Measurements from ENCODE around the gene P2RY1.

Gene P2RY1

DNA sequence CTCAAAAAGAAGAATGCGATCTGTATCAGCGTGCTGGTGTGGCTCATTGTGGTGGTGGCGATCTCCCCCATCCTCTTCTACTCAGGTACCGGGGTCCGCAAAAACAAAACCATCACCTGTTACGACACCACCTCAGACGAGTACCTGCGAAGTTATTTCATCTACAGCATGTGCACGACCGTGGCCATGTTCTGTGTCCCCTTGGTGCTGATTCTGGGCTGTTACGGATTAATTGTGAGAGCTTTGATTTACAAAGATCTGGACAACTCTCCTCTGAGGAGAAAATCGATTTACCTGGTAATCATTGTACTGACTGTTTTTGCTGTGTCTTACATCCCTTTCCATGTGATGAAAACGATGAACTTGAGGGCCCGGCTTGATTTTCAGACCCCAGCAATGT lies 1.3 kb downstream of the P2RY1 start:
- Histone ChIP-seq H3K9ac (ENCODE audit: low read depth, low read length) (no peak overlapping the region), H3K79me2 (ENCODE audit: insufficient read depth, low read length) (no peaks in the 10 kb centered on the region), H4K20me1 (ENCODE audit: insufficient read depth, low read length) (no peaks in the 10 kb centered on the region), H3K4me1 (ENCODE audit: insufficient read depth, low read length) (no peaks in the 10 kb centered on the region), H3K9me3 (ENCODE audit: insufficient read depth, low read length, severe bottlenecking) (no peaks in the 10 kb centered on the region), H2AFZ (ENCODE audit: low read depth, low read length) (no peak overlapping the region), H3K36me3 (ENCODE audit: insufficient read depth, low read length) (no peaks in the 10 kb centered on the region), H3K4me2 (ENCODE audit: insufficient read depth, low read length) (no peak overlapping the region), H3K4me3 (ENCODE audit: low read depth in 1 of 2, low read length in 2 of 2) (no peak overlapping the region), H3K27ac (ENCODE audit: low read length) (no peak overlapping the region), H3K27me3 (ENCODE audit: insufficient read depth, low read length, poor library complexity) (no peaks in the 10 kb centered on the region)
- TF ChIP-seq, protein P1, sequence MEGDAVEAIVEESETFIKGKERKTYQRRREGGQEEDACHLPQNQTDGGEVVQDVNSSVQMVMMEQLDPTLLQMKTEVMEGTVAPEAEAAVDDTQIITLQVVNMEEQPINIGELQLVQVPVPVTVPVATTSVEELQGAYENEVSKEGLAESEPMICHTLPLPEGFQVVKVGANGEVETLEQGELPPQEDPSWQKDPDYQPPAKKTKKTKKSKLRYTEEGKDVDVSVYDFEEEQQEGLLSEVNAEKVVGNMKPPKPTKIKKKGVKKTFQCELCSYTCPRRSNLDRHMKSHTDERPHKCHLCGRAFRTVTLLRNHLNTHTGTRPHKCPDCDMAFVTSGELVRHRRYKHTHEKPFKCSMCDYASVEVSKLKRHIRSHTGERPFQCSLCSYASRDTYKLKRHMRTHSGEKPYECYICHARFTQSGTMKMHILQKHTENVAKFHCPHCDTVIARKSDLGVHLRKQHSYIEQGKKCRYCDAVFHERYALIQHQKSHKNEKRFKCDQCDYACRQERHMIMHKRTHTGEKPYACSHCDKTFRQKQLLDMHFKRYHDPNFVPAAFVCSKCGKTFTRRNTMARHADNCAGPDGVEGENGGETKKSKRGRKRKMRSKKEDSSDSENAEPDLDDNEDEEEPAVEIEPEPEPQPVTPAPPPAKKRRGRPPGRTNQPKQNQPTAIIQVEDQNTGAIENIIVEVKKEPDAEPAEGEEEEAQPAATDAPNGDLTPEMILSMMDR (IDR thresholded peaks at IDR 0.05; ENCODE audit: borderline replicate concordance, extremely low read depth, low read length, poor library complexity, severe bottlenecking), result no peak
- no peak for TF ChIP-seq EZH2 (IDR thresholded peaks at IDR 0.05; ENCODE audit: borderline replicate concordance, low read depth, low read length, severe bottlenecking)
- ATAC-seq (ENCODE audit: insufficient read depth, low read depth) (no peak), DNase-seq (no peak)

DNA sequence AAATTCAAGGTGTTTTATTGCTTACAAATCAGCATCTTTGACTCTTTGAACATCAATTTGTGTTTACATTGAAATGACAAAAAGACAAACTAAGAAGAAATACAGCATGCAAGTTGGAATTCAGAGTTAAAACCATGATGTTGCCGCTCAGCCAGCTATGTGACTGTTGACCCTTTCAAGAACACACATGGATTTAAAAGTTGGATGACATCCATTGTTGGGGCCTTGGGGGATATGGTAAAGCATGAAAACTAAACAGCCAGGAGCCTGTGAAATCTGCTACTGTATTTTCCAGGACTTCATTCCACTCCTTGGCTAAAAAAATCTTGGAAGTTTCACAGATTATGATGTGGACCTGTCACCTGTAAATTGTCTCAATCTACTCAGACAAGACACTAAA lies 4.6 kb downstream of the P2RY1 start:
- Histone ChIP-seq H3K27ac (ENCODE audit: low read length) (no peak overlapping the region), H3K4me3 (ENCODE audit: low read depth in 1 of 2, low read length in 2 of 2) (no peak overlapping the region), H3K36me3 (ENCODE audit: insufficient read depth, low read length) (no peaks in the 10 kb centered on the region), H3K9ac (ENCODE audit: low read depth, low read length) (no peak overlapping the region), H3K9me3 (ENCODE audit: insufficient read depth, low read length, severe bottlenecking) (no peaks in the 10 kb centered on the region), H3K4me2 (ENCODE audit: insufficient read depth, low read length) (no peak overlapping the region), H3K4me1 (ENCODE audit: insufficient read depth, low read length) (no peaks in the 10 kb centered on the region), H2AFZ (ENCODE audit: low read depth, low read length) (no peak overlapping the region), H3K79me2 (ENCODE audit: insufficient read depth, low read length) (no peaks in the 10 kb centered on the region), H4K20me1 (ENCODE audit: insufficient read depth, low read length) (no peaks in the 10 kb centered on the region), H3K27me3 (ENCODE audit: insufficient read depth, low read length, poor library complexity) (no peaks in the 10 kb centered on the region)
- TF ChIP-seq, protein P1 (IDR thresholded peaks at IDR 0.05; ENCODE audit: borderline replicate concordance, extremely low read depth, low read length, poor library complexity, severe bottlenecking), result no peak
- no peak for TF ChIP-seq EZH2 (IDR thresholded peaks at IDR 0.05; ENCODE audit: borderline replicate concordance, low read depth, low read length, severe bottlenecking)
- no peak for ATAC-seq (ENCODE audit: insufficient read depth, low read depth)
- DNase-seq, result no peak

DNA sequence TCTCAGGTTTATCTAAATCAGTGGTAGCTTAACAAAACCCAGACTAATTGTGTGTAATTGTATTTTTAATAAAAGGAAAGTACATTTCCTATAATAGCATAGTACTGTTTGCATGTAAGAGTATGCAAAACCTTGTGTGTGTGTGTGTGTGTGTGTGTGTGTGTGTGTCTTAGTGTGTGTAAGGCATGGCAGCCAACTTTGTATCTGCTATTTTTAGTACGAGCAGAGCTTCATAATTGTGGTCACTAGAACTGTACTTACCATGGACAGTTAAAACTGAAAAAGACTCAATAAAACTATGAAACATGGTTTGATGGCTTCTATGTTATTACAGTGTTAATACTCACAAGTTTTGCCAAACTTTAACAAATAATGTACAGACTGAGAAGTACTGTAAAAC lies 6.2 kb downstream of the P2RY1 start:
- DNase-seq (no peak), ATAC-seq (ENCODE audit: insufficient read depth, low read depth) (no peak)
- Histone ChIP-seq H3K36me3 (ENCODE audit: insufficient read depth, low read length) (no peaks in the 10 kb centered on the region), H3K4me2 (ENCODE audit: insufficient read depth, low read length) (no peak overlapping the region), H3K9me3 (ENCODE audit: insufficient read depth, low read length, severe bottlenecking) (no peaks in the 10 kb centered on the region), H3K9ac (ENCODE audit: low read depth, low read length) (no peak overlapping the region), H3K4me1 (ENCODE audit: insufficient read depth, low read length) (no peaks in the 10 kb centered on the region), H3K4me3 (ENCODE audit: low read depth in 1 of 2, low read length in 2 of 2) (no peak overlapping the region), H2AFZ (ENCODE audit: low read depth, low read length) (no peak overlapping the region), H3K79me2 (ENCODE audit: insufficient read depth, low read length) (no peaks in the 10 kb centered on the region), H4K20me1 (ENCODE audit: insufficient read depth, low read length) (no peaks in the 10 kb centered on the region), H3K27me3 (ENCODE audit: insufficient read depth, low read length, poor library complexity) (no peaks in the 10 kb centered on the region), H3K27ac (ENCODE audit: low read length) (no peak overlapping the region)
- TF ChIP-seq EZH2 (IDR thresholded peaks at IDR 0.05; ENCODE audit: borderline replicate concordance, low read depth, low read length, severe bottlenecking), result no peak
- TF ChIP-seq, protein P1 (IDR thresholded peaks at IDR 0.05; ENCODE audit: borderline replicate concordance, extremely low read depth, low read length, poor library complexity, severe bottlenecking), result no peak

DNA sequence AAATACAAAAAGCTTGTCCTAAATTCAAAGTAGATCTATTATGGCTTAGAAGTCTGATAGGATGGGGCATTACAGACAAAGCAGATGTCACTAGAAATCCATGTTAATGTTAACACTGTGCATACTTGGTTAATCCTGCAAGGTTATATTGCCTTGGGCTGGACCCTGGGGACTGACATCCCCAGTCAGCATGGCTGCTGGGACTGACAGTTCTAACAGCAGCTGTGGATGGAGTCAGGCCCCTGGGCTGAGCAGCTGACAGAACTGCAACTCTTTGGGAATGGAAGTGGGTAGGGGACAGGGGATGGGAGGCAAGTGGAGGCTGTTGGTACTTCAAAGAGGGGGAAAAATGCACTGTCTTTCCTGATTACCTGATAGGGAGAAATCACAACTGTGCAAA lies 7.5 kb downstream of the P2RY1 start:
- ATAC-seq (ENCODE audit: insufficient read depth, low read depth) (no peak), DNase-seq (no peak)

More for the DNA sequence above, 7.5 kb downstream of the P2RY1 start:
- Histone ChIP-seq H4K20me1 (ENCODE audit: insufficient read depth, low read length) (no peaks in the 10 kb centered on the region), H3K9ac (ENCODE audit: low read depth, low read length) (no peak overlapping the region), H3K36me3 (ENCODE audit: insufficient read depth, low read length) (no peaks in the 10 kb centered on the region), H3K4me1 (ENCODE audit: insufficient read depth, low read length) (no peaks in the 10 kb centered on the region), H2AFZ (ENCODE audit: low read depth, low read length) (no peak overlapping the region), H3K4me2 (ENCODE audit: insufficient read depth, low read length) (no peak overlapping the region), H3K9me3 (ENCODE audit: insufficient read depth, low read length, severe bottlenecking) (no peaks in the 10 kb centered on the region), H3K27me3 (ENCODE audit: insufficient read depth, low read length, poor library complexity) (no peaks in the 10 kb centered on the region), H3K4me3 (ENCODE audit: low read depth in 1 of 2, low read length in 2 of 2) (no peak overlapping the region), H3K27ac (ENCODE audit: low read length) (no peak overlapping the region), H3K79me2 (ENCODE audit: insufficient read depth, low read length) (no peaks in the 10 kb centered on the region)
- TF ChIP-seq, protein P1 (IDR thresholded peaks at IDR 0.05; ENCODE audit: borderline replicate concordance, extremely low read depth, low read length, poor library complexity, severe bottlenecking), result no peak
- no peak for TF ChIP-seq EZH2 (IDR thresholded peaks at IDR 0.05; ENCODE audit: borderline replicate concordance, low read depth, low read length, severe bottlenecking)

Data from DND-41 (cell line).